HL-60/S4 treated with phorbol 12-myristate 13-acetate at 8.2 ng/mL for 4 days and 3 days (cell line): ENCODE results near the gene SUPT3H.

Source experiments
- in situ Hi-C: fragments of 300-500 bp; cut with MboI; formaldehyde crosslinking; loops from 2 replicates; pipeline ENCODE4 v1.15.0; 2022; ENCODE audit warnings: low sequenced_read_pairs

SUPT3H gene

GRCh38 chr6:44855562-44856411, 521.9 kb downstream of the SUPT3H start:
- in situ Hi-C loops, result no loop called here

- in situ Hi-C loops, result no loop called here
These were observed 522.9 kb downstream of the SUPT3H start for GRCh38 chr6:44854712-44855443.

GRCh38 chr6:44851176-44851575, 526.6 kb downstream of the SUPT3H start:
- in situ Hi-C loops, result no loop called here

GRCh38 chr6:44850312-44850711, 527.4 kb downstream of the SUPT3H start:
- in situ Hi-C loops, result no loop called here

- in situ Hi-C loops, result no loop called here
These were observed 527.9 kb downstream of the SUPT3H start for GRCh38 chr6:44849806-44850205.

- in situ Hi-C loops, result no loop called here
These were observed 534.0 kb downstream of the SUPT3H start for GRCh38 chr6:44843734-44844133.

- in situ Hi-C loops, result no loop called here
These were observed 535.1 kb downstream of the SUPT3H start for GRCh38 chr6:44842616-44843015.

GRCh38 chr6:44841829-44842228, 535.9 kb downstream of the SUPT3H start:
- in situ Hi-C loops, result no loop called here

GRCh38 chr6:44837741-44838140, 540.0 kb downstream of the SUPT3H start:
- in situ Hi-C loops, result no loop called here

- in situ Hi-C loops, result no loop called here
These were observed 540.5 kb downstream of the SUPT3H start for GRCh38 chr6:44837255-44837654.

- in situ Hi-C loops, result no loop called here
These were observed 544.5 kb downstream of the SUPT3H start for GRCh38 chr6:44833248-44833647.

- in situ Hi-C loops, result no loop called here
These were observed 546.6 kb downstream of the SUPT3H start for GRCh38 chr6:44831002-44831610.

GRCh38 chr6:44829836-44830235, 547.9 kb downstream of the SUPT3H start:
- in situ Hi-C loops, result no loop called here

GRCh38 chr6:44828780-44829179, 549.0 kb downstream of the SUPT3H start:
- in situ Hi-C loops, result no loop called here

- in situ Hi-C loops, result no loop called here
These were observed 551.6 kb downstream of the SUPT3H start for GRCh38 chr6:44826025-44826676.

- in situ Hi-C loops, result no loop called here
These were observed 552.5 kb downstream of the SUPT3H start for GRCh38 chr6:44825273-44825672.

GRCh38 chr6:44824567-44824966, 553.2 kb downstream of the SUPT3H start:
- in situ Hi-C loops, result no loop called here

- in situ Hi-C loops, result no loop called here
These were observed 557.0 kb downstream of the SUPT3H start for GRCh38 chr6:44820759-44821158.

GRCh38 chr6:44820321-44820720, 557.4 kb downstream of the SUPT3H start:
- in situ Hi-C loops, result no loop called here

- in situ Hi-C loops, result no loop called here
These were observed 566.3 kb downstream of the SUPT3H start for GRCh38 chr6:44811456-44811855.

GRCh38 chr6:44809258-44809657, 568.5 kb downstream of the SUPT3H start:
- in situ Hi-C loops, result no loop called here
